Nephron progenitor cell (in vitro differentiated cells): ENCODE results near the gene VSX1.

Experiments used
- DNase-seq: peaks from one replicate; pipeline ENCODE4 v3.0.0; 2021
- H3K27ac Mint-ChIP-seq: 2 replicates; pipeline ENCODE4 v1.8.0; 2021; ENCODE audit warnings: mild to moderate bottlenecking, moderate library complexity, mixed read lengths
- H3K27me3 Mint-ChIP-seq: 2 replicates; pipeline ENCODE4 v1.8.0; 2021; ENCODE audit warnings: mild to moderate bottlenecking, low read depth, mixed read lengths; ENCODE audit not compliant: poor library complexity
- H3K36me3 Mint-ChIP-seq: 2 replicates; pipeline ENCODE4 v1.8.0; 2021; ENCODE audit warnings: low read depth, mixed read lengths
- H3K4me1 Mint-ChIP-seq: 2 replicates; pipeline ENCODE4 v1.8.0; 2021; ENCODE audit warnings: mixed read lengths
- H3K4me3 Mint-ChIP-seq: 2 replicates; pipeline ENCODE4 v1.8.0; 2021; ENCODE audit warnings: mild to moderate bottlenecking, moderate library complexity, mixed read lengths
- H3K9me3 Mint-ChIP-seq: 2 replicates; pipeline ENCODE4 v1.8.0; 2021; ENCODE audit warnings: mild to moderate bottlenecking, moderate library complexity, mixed read lengths
- CTCF ChIP-seq: fragments of 200-600 bp; sonication (generic); IDR thresholded peaks from 2 replicates; pipeline ENCODE4 v1.5.0; 2021; ENCODE audit warnings: antibody characterized with exemption

The VSX1 gene

GRCh38 chr20:25051386-25052155 is 30.4 kb downstream of the VSX1 start:
- DNase-seq = no peak
- peaks cover 7% of the 10 kb centered on the region for H3K4me1 Mint-ChIP-seq
- H3K36me3 Mint-ChIP-seq = no peaks in the 10 kb centered on the region
- no peak for TF ChIP-seq CTCF
- H3K4me3 Mint-ChIP-seq = no peak overlapping the region
- H3K27ac Mint-ChIP-seq = no peak overlapping the region
- H3K9me3 Mint-ChIP-seq = no peaks in the 10 kb centered on the region
- peaks cover 86% of the 10 kb centered on the region for H3K27me3 Mint-ChIP-seq

GRCh38 chr20:25050501-25051350 is 31.2 kb downstream of the VSX1 start:
- H3K4me1 Mint-ChIP-seq = peaks cover 7% of the 10 kb centered on the region
- H3K27ac Mint-ChIP-seq = no peak overlapping the region
- peaks cover 85% of the 10 kb centered on the region for H3K27me3 Mint-ChIP-seq
- TF ChIP-seq CTCF = no peak
- H3K9me3 Mint-ChIP-seq = no peaks in the 10 kb centered on the region
- no peak overlapping the region for H3K4me3 Mint-ChIP-seq
- DNase-seq = no peak
- H3K36me3 Mint-ChIP-seq = no peaks in the 10 kb centered on the region

GRCh38 chr20:25050082-25050481 is 31.9 kb downstream of the VSX1 start:
- Mint-ChIP-seq H3K27me3 (peaks cover 80% of the 10 kb centered on the region), H3K4me3 (no peak overlapping the region), H3K4me1 (peaks cover 7% of the 10 kb centered on the region), H3K9me3 (no peaks in the 10 kb centered on the region), H3K36me3 (no peaks in the 10 kb centered on the region), H3K27ac (no peak overlapping the region)
- DNase-seq = no peak
- TF ChIP-seq CTCF = no peak

DNA sequence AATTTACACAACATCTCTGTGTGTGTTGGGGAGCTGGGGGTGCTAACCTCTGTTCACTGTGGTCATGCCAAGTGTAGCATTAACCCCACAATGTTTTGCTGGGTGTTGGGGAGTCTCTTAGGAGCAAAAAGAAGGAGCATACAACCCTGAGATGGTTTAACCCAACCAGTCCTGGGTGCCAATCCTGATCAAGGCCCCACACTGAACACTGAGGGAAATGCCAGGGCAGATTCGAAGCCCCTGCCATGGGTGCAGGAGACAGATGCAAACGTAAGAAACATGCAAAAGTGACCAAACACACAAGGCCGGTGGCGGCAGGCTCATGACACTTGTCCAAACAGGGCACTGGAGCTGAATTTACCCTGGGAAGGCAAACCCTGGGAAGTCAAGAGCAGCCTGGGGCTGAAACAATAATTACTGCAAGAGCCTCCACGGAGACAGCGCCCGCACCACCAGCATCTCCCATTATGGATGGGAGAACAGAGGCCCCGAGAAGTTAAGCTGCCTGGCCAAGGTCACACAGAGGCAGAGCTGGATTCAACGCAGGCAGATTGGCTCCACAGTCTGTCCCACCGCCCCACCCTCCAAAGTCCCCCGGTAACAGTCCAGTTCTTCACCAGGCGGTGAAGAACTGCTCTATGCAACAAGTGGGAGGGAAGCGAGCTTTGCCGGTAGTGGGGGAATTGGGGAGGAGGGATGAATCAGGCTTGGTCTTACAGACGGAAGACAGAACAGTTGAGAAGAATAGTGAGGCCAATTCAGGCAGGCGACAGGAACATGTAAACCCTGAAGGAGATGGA is 32.5 kb downstream of the VSX1 start:
- H3K36me3 Mint-ChIP-seq = no peaks in the 10 kb centered on the region
- no peak for TF ChIP-seq CTCF
- DNase-seq = no peak
- no peaks in the 10 kb centered on the region for H3K9me3 Mint-ChIP-seq
- peaks cover 7% of the 10 kb centered on the region for H3K4me1 Mint-ChIP-seq
- H3K27me3 Mint-ChIP-seq = peaks cover 78% of the 10 kb centered on the region
- H3K4me3 Mint-ChIP-seq = no peak overlapping the region
- no peak overlapping the region for H3K27ac Mint-ChIP-seq

DNA sequence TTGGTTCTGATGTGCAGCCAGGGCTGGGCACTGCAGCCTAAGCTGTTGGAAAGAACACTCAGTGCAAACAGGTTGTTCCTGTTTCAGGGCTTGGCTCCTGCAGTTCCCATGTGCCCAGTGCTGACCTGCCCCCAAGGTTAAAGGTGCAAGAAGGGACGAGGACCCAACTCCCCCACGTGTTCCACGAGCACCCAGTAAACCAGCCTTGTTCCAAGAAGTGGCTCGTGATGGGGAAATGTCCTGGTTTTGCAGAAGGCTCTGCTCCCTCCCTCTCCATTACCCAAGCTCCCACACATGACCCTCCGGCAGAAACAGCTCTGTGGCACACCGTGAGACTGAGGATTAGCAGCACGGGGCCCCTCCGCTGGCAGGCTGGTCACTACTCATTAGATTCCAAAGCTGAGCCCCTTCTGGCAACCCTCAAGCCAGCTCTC is 33.4 kb downstream of the VSX1 start:
- TF ChIP-seq CTCF = no peak
- no peak overlapping the region for H3K27ac Mint-ChIP-seq
- no peaks in the 10 kb centered on the region for H3K9me3 Mint-ChIP-seq
- H3K36me3 Mint-ChIP-seq = no peaks in the 10 kb centered on the region
- peaks cover 71% of the 10 kb centered on the region for H3K27me3 Mint-ChIP-seq
- peaks cover 8% of the 10 kb centered on the region for H3K4me1 Mint-ChIP-seq
- no peak overlapping the region for H3K4me3 Mint-ChIP-seq
- DNase-seq = no peak
